Lung (tissue), 12 donors: ENCODE data around the gene HSP90AB1. TPM values are rescaled to one million over a fixed set of nuclear protein-coding genes. Genes with fewer than 3 reads are reported as not detected.
A peak's percentile ranks its signal among the peaks of the same experiment; 100 is the strongest.

Experiments
- ATAC-seq: fragments of 200-7000 bp; cut with Tn5 transposase; one replicate; pipeline ENCODE4 v1.9.1; 2020; ENCODE audit warnings: moderate number of reproducible peaks; ENCODE audit not compliant: insufficient read depth, low FRiP score
- DNase-seq, 3 donors: peaks; one replicate each; pipeline ENCODE4 v3.0.0-alpha.2; 2013 to 2017
- H3K27ac ChIP-seq, 2 donors: one replicate each; pipeline ENCODE4 v1.5.1; 2013; ENCODE audit warnings: mild to moderate bottlenecking in 2 of 2, moderate library complexity in 2 of 2, control low read depth in 1 of 2, inconsistent platforms in 1 of 2, low read depth in 1 of 2, low read length in 1 of 2
- H3K27me3 ChIP-seq, 3 donors: one replicate each; pipeline ENCODE4 v1.5.1; 2013; ENCODE audit warnings: low read length in 2 of 3; ENCODE audit not compliant: control insufficient read depth in 3 of 3, insufficient read depth in 3 of 3
- H3K36me3 ChIP-seq, 4 donors: one replicate each; pipeline ENCODE4 v1.5.1; 2013; ENCODE audit warnings: low read length in 4 of 4, mild to moderate bottlenecking in 1 of 4, moderate library complexity in 1 of 4; ENCODE audit not compliant: control insufficient read depth in 4 of 4, insufficient read depth in 4 of 4
- H3K4me1 ChIP-seq, 5 donors: one replicate each; pipeline ENCODE4 v1.5.1; 2013; ENCODE audit warnings: low read length in 5 of 5, mild to moderate bottlenecking in 2 of 5, moderate library complexity in 1 of 5; ENCODE audit not compliant: control insufficient read depth in 5 of 5, insufficient read depth in 5 of 5
- H3K4me3 ChIP-seq: one replicate; pipeline ENCODE4 v1.5.1; 2013; ENCODE audit warnings: mild to moderate bottlenecking, control low read depth, moderate library complexity
- H3K9ac ChIP-seq, 2 donors: one replicate each; pipeline ENCODE4 v1.5.1; 2013; ENCODE audit warnings: low read length in 2 of 2, control low read depth in 1 of 2; ENCODE audit not compliant: insufficient read depth in 1 of 2
- H3K9me3 ChIP-seq, 4 donors: one replicate each; pipeline ENCODE4 v1.5.1; 2013; ENCODE audit warnings: low read length in 3 of 4, mild to moderate bottlenecking in 1 of 4, moderate library complexity in 1 of 4; ENCODE audit not compliant: control insufficient read depth in 4 of 4, insufficient read depth in 3 of 4
- CTCF ChIP-seq: IDR thresholded peaks from 2 replicates; pipeline ENCODE4 v1.5.1; 2012; ENCODE audit warnings: mild to moderate bottlenecking; ENCODE audit errors: control extremely low read depth, extremely low read depth
- WGBS, 2 donors: extraction: QIAGEN DNeasy Blood & Tissue Kit; methylation state at CpG; one replicate each; pipeline ENCODE4 v1.1.7; 2013; 5-methylcytosine and 5-hydroxymethylcytosine counted together
- polyA plus RNA-seq, 2 donors: library from polyadenylated mRNA; stranded (reverse); fragments of 200-250 nt; gene quantifications; one replicate each; pipeline ENCODE4 v1.2.1, GENCODE V29; 2013
- total RNA-seq, 2 donors: library from RNA; depleted of rRNA in 1 of 2; stranded (reverse); fragments of >200 nt in 1 of 2; gene quantifications; one replicate each; pipeline ENCODE4 v1.2.1, GENCODE V29; 2014 to 2021
- donor health status: control.
- donor health status: control.
- donor health status: Bipolar disorder and iron deficiency.
- donor health status: healthy.
- donor health status: DM: yes; HTN: yes; CAD: no.

HSP90AB1 gene
- total and polyA plus RNA-seq, 4 donors, result 289 to 700 (median 509) TPM

GRCh38 chr6:44260451-44261297, 13.8 kb downstream of the HSP90AB1 start:
- no peaks in the 10 kb centered on the region for H3K9me3 ChIP-seq
- H3K4me3 ChIP-seq, result no peak overlapping the region
- H3K36me3 ChIP-seq, result peaks cover 0 to 18% (median 9%) of the 10 kb centered on the region in 4 donors
- peaks cover 6 to 44% (median 17%) of the 10 kb centered on the region in 5 donors for H3K4me1 ChIP-seq
- H3K9ac ChIP-seq, result no peak overlapping the region
- H3K27me3 ChIP-seq, result no peaks in the 10 kb centered on the region
- no peak overlapping the region for H3K27ac ChIP-seq
- no peak for TF ChIP-seq CTCF
- no peak for ATAC-seq
- no peak for DNase-seq
- 96 to 97% methylated on average over 6 of the region's 6 CpGs for WGBS, 2 donors

- ATAC-seq, result no peak
Measured at GRCh38 chr6:44261581-44261980, 14.7 kb downstream of the HSP90AB1 start.

GRCh38 chr6:44262467-44263353, 15.8 kb downstream of the HSP90AB1 start:
- peaks cover 6 to 31% (median 16%) of the 10 kb centered on the region in 5 donors for H3K4me1 ChIP-seq

More at GRCh38 chr6:44261581-44261980, 14.7 kb downstream of the HSP90AB1 start:
- 96 to 98% methylated on average over 8 of the region's 8 CpGs for WGBS, 2 donors
- TF ChIP-seq CTCF, result no peak
- DNase-seq, result no peak
- Histone ChIP-seq H3K4me3 (no peak overlapping the region), H3K4me1 (peaks cover 6 to 35% (median 17%) of the 10 kb centered on the region in 5 donors), H3K27ac (no peak overlapping the region), H3K9ac (no peak overlapping the region), H3K27me3 (no peaks in the 10 kb centered on the region), H3K9me3 (no peaks in the 10 kb centered on the region), H3K36me3 (peaks cover 0 to 17% (median 9%) of the 10 kb centered on the region in 4 donors)

More at GRCh38 chr6:44262467-44263353, 15.8 kb downstream of the HSP90AB1 start:
- H3K9me3 ChIP-seq, result no peaks in the 10 kb centered on the region
- no peaks in the 10 kb centered on the region for H3K27me3 ChIP-seq
- WGBS, 2 donors, result 48 to 52% methylated on average over 7 of the region's 7 CpGs
- no peak for TF ChIP-seq CTCF
- no peak overlapping the region for H3K4me3 ChIP-seq
- no peak overlapping the region for H3K27ac ChIP-seq
- H3K9ac ChIP-seq, result peak overlapping the region in 1 of 2 donors; percentile 26
- ATAC-seq (no peak), DNase-seq (no peak)
- peaks cover 0 to 17% (median 9%) of the 10 kb centered on the region in 4 donors for H3K36me3 ChIP-seq
